Kasumi-1 (cell line): ENCODE results near the gene FGF12.

Experiments
- DNase-seq, 2 experiments: peaks; one replicate each; lab custom pipeline; 2025; lab: John Stamatoyannopoulos, UW

FGF12 gene

GRCh38 chr3:192684151-192684550, 43.2 kb downstream of the FGF12 start:
- DNase-seq, result no peak

GRCh38 chr3:192675958-192676649, 51.2 kb downstream of the FGF12 start:
- peak in 1 of 2 experiments; percentile 5 for DNase-seq

GRCh38 chr3:192655628-192656027, 71.7 kb downstream of the FGF12 start:
- no peak for DNase-seq

GRCh38 chr3:192655040-192655439, 72.3 kb downstream of the FGF12 start:
- DNase-seq, result no peak

- no peak for DNase-seq
Measured at GRCh38 chr3:192653862-192654261, 73.5 kb downstream of the FGF12 start.

- no peak for DNase-seq
Measured at GRCh38 chr3:192652727-192653126, 74.6 kb downstream of the FGF12 start.

- no peak for DNase-seq
Measured at GRCh38 chr3:192651836-192652512, 75.4 kb downstream of the FGF12 start.

GRCh38 chr3:192645437-192645836, 81.9 kb downstream of the FGF12 start:
- DNase-seq, result no peak

GRCh38 chr3:192642651-192643050, 84.7 kb downstream of the FGF12 start:
- no peak for DNase-seq

- DNase-seq, result no peak
Measured at GRCh38 chr3:192641919-192642318, 85.4 kb downstream of the FGF12 start.

GRCh38 chr3:192639987-192640386, 87.4 kb downstream of the FGF12 start:
- DNase-seq, result no peak

- no peak for DNase-seq
Measured at GRCh38 chr3:192637803-192638202, 89.5 kb downstream of the FGF12 start.

GRCh38 chr3:192636517-192637444, 90.6 kb downstream of the FGF12 start:
- DNase-seq, result no peak

- no peak for DNase-seq
Measured at GRCh38 chr3:192629429-192629828, 97.9 kb downstream of the FGF12 start.

GRCh38 chr3:192621909-192622308, 105.4 kb downstream of the FGF12 start:
- no peak for DNase-seq

- DNase-seq, result no peak
Measured at GRCh38 chr3:192620275-192620674, 107.1 kb downstream of the FGF12 start.

- no peak for DNase-seq
Measured at GRCh38 chr3:192611411-192611810, 115.9 kb downstream of the FGF12 start.

- DNase-seq, result no peak
Measured at GRCh38 chr3:192608726-192609600, 118.4 kb downstream of the FGF12 start.

- no peak for DNase-seq
Measured at GRCh38 chr3:192607798-192608197, 119.5 kb downstream of the FGF12 start.

GRCh38 chr3:192597913-192598312, 129.4 kb downstream of the FGF12 start:
- DNase-seq, result no peak

GRCh38 chr3:192597506-192597905, 129.8 kb downstream of the FGF12 start:
- DNase-seq, result no peak

- no peak for DNase-seq
Measured at GRCh38 chr3:192578729-192579128, 148.6 kb downstream of the FGF12 start.
